GM23248 (cell line): Measurements from ENCODE around the gene GPX7.

Experiments used
- EZH2 ChIP-seq: fragments of 200-600 bp; sonication (generic); IDR thresholded peaks from 2 replicates; pipeline ENCODE4 v1.6.1; 2018; ENCODE audit warnings: antibody characterized with exemption, mild to moderate bottlenecking; ENCODE audit not compliant: insufficient read depth, poor library complexity, severe bottlenecking
- EZH2phosphoT487 ChIP-seq: fragments of 200-600 bp; sonication (generic); IDR thresholded peaks from 2 replicates; pipeline ENCODE4 v1.6.1; 2018; ENCODE audit warnings: antibody characterized with exemption, moderate library complexity, mild to moderate bottlenecking, low read depth; ENCODE audit not compliant: insufficient read depth

DNA sequence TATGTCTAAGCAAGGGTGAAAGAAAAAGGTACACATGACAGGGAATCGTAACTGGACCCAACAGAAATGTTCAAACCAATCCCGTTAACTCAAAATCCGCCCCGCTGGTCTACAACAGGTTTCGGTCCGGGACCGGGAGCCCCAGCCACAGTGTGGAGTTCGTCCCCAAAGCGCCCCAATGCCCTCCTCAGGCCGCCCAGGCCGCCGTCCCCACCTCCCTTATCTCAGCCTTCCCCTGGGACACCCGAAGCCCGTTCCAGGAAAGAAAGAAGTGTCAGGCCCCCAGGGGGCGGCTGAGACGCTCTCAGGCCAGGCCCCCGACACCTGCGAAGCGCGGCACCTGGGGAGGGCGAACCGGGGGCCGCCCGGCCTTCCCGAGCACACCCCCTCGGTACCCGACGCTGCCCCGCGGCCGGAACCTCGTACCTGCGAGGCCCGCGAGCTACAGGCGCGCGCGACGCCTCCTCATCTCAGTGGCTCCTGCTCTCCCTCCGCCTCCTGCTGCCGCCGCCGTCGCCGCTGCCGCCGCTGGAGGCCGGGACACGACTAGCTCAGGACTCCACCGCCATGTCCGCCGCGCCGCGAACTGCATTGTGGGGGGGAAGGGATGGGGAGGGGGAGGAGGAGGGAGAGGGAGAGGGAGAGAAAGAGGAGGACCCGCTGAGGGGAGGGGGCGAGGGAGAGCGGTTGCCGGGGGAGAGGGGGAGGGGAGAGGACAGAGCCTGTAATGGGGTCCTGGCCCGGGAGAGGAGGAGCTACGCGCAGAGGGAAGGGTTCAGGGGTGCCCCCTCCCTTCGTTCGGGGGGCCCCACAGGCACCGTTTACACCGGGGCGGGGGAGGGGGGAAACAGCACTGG is 49.4 kb upstream of the GPX7 start, which contains the start of gene TUT4:
- TF ChIP-seq EZH2 (no peak), EZH2phosphoT487 (no peak)
